ENCODE results near the gene NRL.

NRL gene

DNA sequence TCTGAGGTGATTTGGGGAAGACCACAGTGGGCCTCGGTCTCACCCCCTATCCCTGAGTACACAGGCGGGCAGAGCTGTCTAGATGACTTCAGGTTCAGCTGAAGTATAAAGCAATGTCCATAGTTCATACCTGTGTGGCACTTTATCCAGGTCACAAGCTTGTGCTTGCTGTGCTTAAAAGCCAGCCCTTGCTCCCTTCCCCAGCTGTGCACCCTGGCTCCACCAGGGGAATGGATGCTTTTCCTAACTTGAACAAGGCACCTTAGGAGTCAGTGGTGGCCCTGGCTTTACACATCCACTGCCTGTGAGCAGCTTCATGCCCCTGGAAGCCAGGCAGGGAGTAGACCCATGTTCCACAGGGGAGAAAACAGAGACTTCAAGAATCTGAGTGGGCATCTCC lies 57.5 kb downstream of the NRL start:
- CTCF ChIA-PET: interaction anchor here (0.5 to 3.5 kb wide), 5 partner anchors 17 to 333 kb away, joined by 3 to 51 read pairs (median 5); partner anchors contain the start of gene PCK2
- no peak overlapping the region for H3K27ac ChIP-seq
- POLR2A ChIA-PET (ENCODE audit: low non-redundant PET): no interaction called here
- no peak for TF ChIP-seq CTCF (conservative IDR thresholded peaks at IDR 0.05; ENCODE audit: low read depth)
- no peak for DNase-seq (ENCODE audit: low spot score)

DNA sequence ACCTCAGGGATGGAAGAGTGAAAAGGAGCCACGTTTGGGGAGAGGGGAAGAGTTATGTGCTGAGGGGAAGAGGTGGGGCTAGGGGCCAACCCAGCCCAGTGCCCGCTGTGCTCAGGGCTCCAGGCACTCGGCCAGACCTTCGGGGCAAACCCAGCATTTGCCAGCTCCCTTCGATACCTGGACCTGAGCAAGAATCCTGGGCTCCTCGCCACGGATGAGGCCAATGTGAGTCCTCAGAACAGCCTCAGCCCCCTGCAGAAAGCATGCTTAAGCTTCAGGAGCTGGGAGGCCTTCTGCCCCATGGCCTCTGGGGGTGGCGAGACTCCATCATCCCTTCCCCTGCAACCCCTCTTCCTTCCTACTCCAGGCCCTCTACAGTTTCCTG lies 58.0 kb downstream of the NRL start:
- ChIA-PET POLR2A (ENCODE audit: low non-redundant PET) (no interaction called here), CTCF (interaction anchor here (2.3 to 3.5 kb wide), 2 partner anchors 36 to 52 kb away, joined by 39 to 51 read pairs; partner anchors contain the start of gene PCK2)
- DNase-seq (ENCODE audit: low spot score): no peak
- no peak for TF ChIP-seq CTCF (conservative IDR thresholded peaks at IDR 0.05; ENCODE audit: low read depth)
- H3K27ac ChIP-seq: no peak overlapping the region

DNA sequence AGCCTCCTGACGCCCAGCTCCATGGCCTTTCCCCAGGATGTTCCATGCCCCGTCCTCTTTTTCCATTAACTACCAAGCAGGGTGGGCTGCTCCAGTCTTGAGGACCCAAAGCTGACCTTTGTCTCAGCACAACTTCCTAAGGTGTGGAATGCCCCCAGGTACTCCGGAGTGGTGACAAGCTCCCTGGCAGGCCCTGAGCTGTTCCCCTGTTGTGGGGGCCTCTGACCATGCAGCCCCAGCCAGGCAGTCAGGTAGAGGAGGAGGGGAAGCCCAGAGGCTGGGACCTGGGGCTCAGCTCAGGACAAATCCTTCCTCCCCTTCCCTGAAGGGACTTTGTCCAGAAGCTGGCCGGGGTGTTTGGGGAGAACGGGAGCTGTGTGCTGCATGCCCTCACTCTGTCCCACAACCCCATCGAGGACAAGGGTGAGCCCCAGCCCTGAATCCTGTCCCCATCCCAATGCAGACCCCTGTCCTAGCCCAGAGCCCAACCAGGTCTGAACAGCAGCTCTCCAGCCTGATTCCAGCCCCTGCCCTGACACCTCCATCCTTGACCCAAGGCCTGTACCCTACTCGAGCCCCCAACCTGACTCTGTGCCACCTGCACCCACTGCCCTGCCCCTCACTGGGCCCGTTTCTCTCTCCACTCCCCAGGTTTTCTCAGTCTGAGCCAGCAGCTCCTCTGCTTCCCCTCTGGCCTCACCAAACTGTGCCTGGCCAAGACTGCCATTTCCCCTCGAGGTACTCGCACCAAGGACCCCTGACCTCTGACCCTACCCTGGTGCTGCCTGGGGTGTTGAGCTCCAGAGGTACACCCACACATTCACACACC lies 58.6 kb downstream of the NRL start:
- H3K27ac ChIP-seq: no peak overlapping the region
- DNase-seq (ENCODE audit: low spot score): no peak
- POLR2A ChIA-PET (ENCODE audit: low non-redundant PET): no interaction called here
- TF ChIP-seq CTCF (conservative IDR thresholded peaks at IDR 0.05; ENCODE audit: low read depth): no peak
- CTCF ChIA-PET: interaction anchor here (0.6 to 3.5 kb wide), 3 partner anchors 36 to 231 kb away, joined by 3 to 51 read pairs (median 3); partner anchors contain the start of gene PCK2

GRCh38 chr14:24054646-24055045 lies 60.1 kb downstream of the NRL start:
- H3K27ac ChIP-seq: no peak overlapping the region
- no peak for DNase-seq (ENCODE audit: low spot score)
- TF ChIP-seq CTCF (conservative IDR thresholded peaks at IDR 0.05; ENCODE audit: low read depth): no peak
- ChIA-PET POLR2A (ENCODE audit: low non-redundant PET) (interaction anchor here (1.4 kb wide), 1 partner anchor 40 kb away, joined by 4 read pairs; no protein-coding TSS in a partner anchor), CTCF (interaction anchor here (0.6 kb wide), 1 partner anchor 389 kb away, joined by 4 read pairs; no protein-coding TSS in a partner anchor)

GRCh38 chr14:24054324-24054641 lies 60.5 kb downstream of the NRL start:
- H3K27ac ChIP-seq: no peak overlapping the region
- POLR2A ChIA-PET (ENCODE audit: low non-redundant PET): interaction anchor here (1.4 kb wide), 1 partner anchor 41 kb away, joined by 4 read pairs; no protein-coding TSS in a partner anchor
- CTCF ChIA-PET: interaction anchor here (0.6 kb wide), 1 partner anchor 389 kb away, joined by 4 read pairs; no protein-coding TSS in a partner anchor
- DNase-seq (ENCODE audit: low spot score): no peak
- TF ChIP-seq CTCF (conservative IDR thresholded peaks at IDR 0.05; ENCODE audit: low read depth): no peak

- no peak for DNase-seq (ENCODE audit: low spot score)
- no peak for TF ChIP-seq CTCF (conservative IDR thresholded peaks at IDR 0.05; ENCODE audit: low read depth)
- POLR2A ChIA-PET (ENCODE audit: low non-redundant PET): interaction anchor here (1.4 kb wide), 1 partner anchor 41 kb away, joined by 4 read pairs; no protein-coding TSS in a partner anchor
- no peak overlapping the region for H3K27ac ChIP-seq
- CTCF ChIA-PET: interaction anchor here (0.6 kb wide), 1 partner anchor 103 kb away, joined by 3 read pairs; no protein-coding TSS in a partner anchor
Measured at GRCh38 chr14:24053548-24054323, 61.0 kb downstream of the NRL start.
